GM23338 (cell line): ENCODE data around the gene CYB5A. TPM values are rescaled to one million over a fixed set of nuclear protein-coding genes. Genes with fewer than 3 reads are reported as not detected.

Experiments used
- ATAC-seq: fragments of 200-7000 bp; cut with Tn5 transposase; 3 replicates; pipeline ENCODE4 v1.9.1; 2020
- DNase-seq: peaks from one replicate; pipeline ENCODE4 v3.0.0-alpha.2; 2015; ENCODE audit warnings: low spot score
- H2AFZ ChIP-seq: fragments of 200-600 bp; sonication (generic); 2 replicates; pipeline ENCODE4 v1.8.0; 2016; ENCODE audit warnings: antibody characterized with exemption, mild to moderate bottlenecking, moderate library complexity
- H3F3A ChIP-seq: fragments of 200-600 bp; sonication (generic); replicated peaks from 2 replicates; pipeline ENCODE4 v1.8.0; 2017; ENCODE audit warnings: antibody characterized with exemption, mixed run types, low read depth
- H3K27ac ChIP-seq: fragments of 200-600 bp; sonication (generic); 2 replicates; pipeline ENCODE4 v1.6.1; 2016; ENCODE audit warnings: low read depth
- H3K27me3 ChIP-seq: fragments of 200-600 bp; sonication (generic); 2 replicates; pipeline ENCODE4 v1.8.0; 2016; ENCODE audit warnings: mild to moderate bottlenecking, mixed run types, moderate library complexity; ENCODE audit not compliant: insufficient read depth
- H3K36me3 ChIP-seq: fragments of 200-600 bp; sonication (generic); 2 replicates; pipeline ENCODE4 v1.8.0; 2016; ENCODE audit warnings: mild to moderate bottlenecking; ENCODE audit not compliant: insufficient read depth
- H3K4me1 ChIP-seq: fragments of 200-600 bp; sonication (generic); 2 replicates; pipeline ENCODE4 v1.8.0; 2016; ENCODE audit warnings: mild to moderate bottlenecking, moderate library complexity; ENCODE audit not compliant: insufficient read depth
- H3K4me2 ChIP-seq: fragments of 200-600 bp; sonication (generic); 2 replicates; pipeline ENCODE4 v1.7.1; 2017; ENCODE audit warnings: mixed run types
- H3K4me3 ChIP-seq: fragments of 200-600 bp; sonication (generic); 2 replicates; pipeline ENCODE4 v1.6.1; 2016; ENCODE audit warnings: mixed run types
- H3K79me2 ChIP-seq: fragments of 200-600 bp; sonication (generic); replicated peaks from 2 replicates; pipeline ENCODE4 v1.8.0; 2017; ENCODE audit warnings: mild to moderate bottlenecking; ENCODE audit not compliant: insufficient read depth
- H3K9me2 ChIP-seq: fragments of 200-600 bp; sonication (generic); 2 replicates; pipeline ENCODE4 v1.8.0; 2017; ENCODE audit not compliant: insufficient read depth
- H4K20me1 ChIP-seq: fragments of 200-600 bp; sonication (generic); replicated peaks from 2 replicates; pipeline ENCODE4 v1.8.0; 2017; ENCODE audit warnings: mild to moderate bottlenecking; ENCODE audit not compliant: insufficient read depth
- H3K27ac Mint-ChIP-seq: 2 replicates; pipeline ENCODE4 v1.8.0; 2020; ENCODE audit warnings: inconsistent platforms, mild to moderate bottlenecking, moderate library complexity, mixed read lengths
- H3K27me3 Mint-ChIP-seq: 3 replicates; pipeline ENCODE4 v1.8.0; 2022; ENCODE audit warnings: low read depth, mild to moderate bottlenecking, moderate library complexity, mixed read lengths, inconsistent platforms; ENCODE audit not compliant: insufficient read depth, poor library complexity
- H3K36me3 Mint-ChIP-seq: 3 replicates; pipeline ENCODE4 v1.8.0; 2021; ENCODE audit warnings: low read depth, mild to moderate bottlenecking, inconsistent platforms, moderate library complexity, mixed read lengths
- H3K4me1 Mint-ChIP-seq: 3 replicates; pipeline ENCODE4 v1.8.0; 2020; ENCODE audit warnings: mild to moderate bottlenecking, inconsistent platforms, mixed read lengths
- H3K4me3 Mint-ChIP-seq: 3 replicates; pipeline ENCODE4 v1.8.0; 2021; ENCODE audit warnings: moderate library complexity, mild to moderate bottlenecking, inconsistent platforms, mixed read lengths
- H3K9me3 Mint-ChIP-seq: 3 replicates; pipeline ENCODE4 v1.8.0; 2020; ENCODE audit warnings: moderate library complexity, mild to moderate bottlenecking, inconsistent platforms, mixed read lengths
- CREB1 ChIP-seq: fragments of 250-450 bp; sonication (Bioruptor Pico); IDR thresholded peaks from 2 replicates; pipeline ENCODE4 v1.5.0; 2020; ENCODE audit warnings: low read depth, mild to moderate bottlenecking, moderate library complexity
- EZH2 ChIP-seq: fragments of 200-600 bp; sonication (generic); IDR thresholded peaks from one replicate; pipeline ENCODE4 v1.8.0; 2017; ENCODE audit warnings: antibody characterized with exemption, mild to moderate bottlenecking, low read depth; ENCODE audit not compliant: unreplicated experiment
- EZH2phosphoT487 ChIP-seq: fragments of 200-600 bp; sonication (generic); IDR thresholded peaks from one replicate; pipeline ENCODE4 v1.8.1; 2018; ENCODE audit warnings: antibody characterized with exemption; ENCODE audit not compliant: unreplicated experiment
- JUNB ChIP-seq: IDR thresholded peaks from one replicate; pipeline ENCODE4 v1.6.1; 2016; ENCODE audit warnings: antibody characterized with exemption; ENCODE audit not compliant: unreplicated experiment
- POLR2AphosphoS5 ChIP-seq: IDR thresholded peaks from 2 replicates; pipeline ENCODE4 v1.6.1; 2016; ENCODE audit warnings: antibody characterized with exemption, low read depth
- STAT1 ChIP-seq: IDR thresholded peaks from one replicate; pipeline ENCODE4 v1.6.1; 2016; ENCODE audit warnings: antibody characterized with exemption; ENCODE audit not compliant: unreplicated experiment
- ZNF114 ChIP-seq: fragments of 250-450 bp; sonication (Bioruptor Pico); IDR thresholded peaks from 2 replicates; pipeline ENCODE4 v1.5.0; 2020; ENCODE audit warnings: mild to moderate bottlenecking, moderate library complexity
- ZNF331 ChIP-seq: fragments of 250-450 bp; sonication (Bioruptor Pico); IDR thresholded peaks from 2 replicates; pipeline ENCODE4 v1.5.0; 2020; ENCODE audit warnings: low read depth, mild to moderate bottlenecking, moderate library complexity
- polyA plus RNA-seq: library from polyadenylated mRNA; unstranded; fragments of >200 nt; fragmentation: Nextera tagmentation; extraction: Ambion mirVana; gene quantifications from 2 replicates; pipeline ENCODE4 v1.2.1, GENCODE V29; 2016
- total RNA-seq: library from RNA; depleted of rRNA; stranded (reverse); fragments of >200 nt; shearing (Covaris generic); gene quantifications from 2 replicates; pipeline ENCODE4 v1.2.3, GENCODE V29; 2014
- TF ChIP-seq, protein P1 (sequence below): IDR thresholded peaks from one replicate; pipeline ENCODE4 v1.6.1; 2018; ENCODE audit warnings: antibody characterized with exemption; ENCODE audit not compliant: unreplicated experiment
- TF ChIP-seq, protein P2 (sequence below): IDR thresholded peaks from 2 replicates; pipeline ENCODE4 v1.6.1; 2016; ENCODE audit warnings: antibody characterized with exemption
- TF ChIP-seq, protein P3 (sequence below), 2 experiments: fragments of 200-600 bp in 1 of 2; sonication (generic) in 1 of 2; conservative IDR thresholded peaks; 2 replicates each; pipeline versions ENCODE4 v1.5.1 to v1.6.1; 2016 to 2017; ENCODE audit warnings: antibody characterized with exemption in 2 of 2, low read depth in 2 of 2, mild to moderate bottlenecking in 2 of 2, moderate library complexity in 1 of 2

Gene CYB5A
- total and polyA plus RNA-seq, 2 experiments from 2014 or later, result 136 to 283 TPM

DNA sequence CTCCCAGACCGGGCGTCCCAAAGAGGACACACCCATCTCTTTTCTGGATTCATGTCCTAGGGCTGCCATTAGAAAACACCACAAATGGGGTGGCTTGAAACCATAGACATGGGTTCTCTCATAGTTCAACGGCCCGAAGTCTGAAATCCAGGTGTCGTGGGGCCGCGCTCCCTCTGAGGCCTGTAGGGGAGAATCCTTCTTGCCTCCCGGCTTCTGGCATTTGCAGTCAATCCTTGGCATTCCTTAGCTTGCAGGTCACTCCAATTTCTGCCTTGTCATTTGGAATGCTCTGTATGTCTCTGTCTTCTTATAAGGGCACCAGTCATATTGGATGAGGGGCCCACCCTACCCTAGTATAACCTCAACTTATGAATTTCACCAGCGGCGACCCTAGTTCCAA is 65.1 kb downstream of the CYB5A start (continued):
- TF ChIP-seq, protein P1, sequence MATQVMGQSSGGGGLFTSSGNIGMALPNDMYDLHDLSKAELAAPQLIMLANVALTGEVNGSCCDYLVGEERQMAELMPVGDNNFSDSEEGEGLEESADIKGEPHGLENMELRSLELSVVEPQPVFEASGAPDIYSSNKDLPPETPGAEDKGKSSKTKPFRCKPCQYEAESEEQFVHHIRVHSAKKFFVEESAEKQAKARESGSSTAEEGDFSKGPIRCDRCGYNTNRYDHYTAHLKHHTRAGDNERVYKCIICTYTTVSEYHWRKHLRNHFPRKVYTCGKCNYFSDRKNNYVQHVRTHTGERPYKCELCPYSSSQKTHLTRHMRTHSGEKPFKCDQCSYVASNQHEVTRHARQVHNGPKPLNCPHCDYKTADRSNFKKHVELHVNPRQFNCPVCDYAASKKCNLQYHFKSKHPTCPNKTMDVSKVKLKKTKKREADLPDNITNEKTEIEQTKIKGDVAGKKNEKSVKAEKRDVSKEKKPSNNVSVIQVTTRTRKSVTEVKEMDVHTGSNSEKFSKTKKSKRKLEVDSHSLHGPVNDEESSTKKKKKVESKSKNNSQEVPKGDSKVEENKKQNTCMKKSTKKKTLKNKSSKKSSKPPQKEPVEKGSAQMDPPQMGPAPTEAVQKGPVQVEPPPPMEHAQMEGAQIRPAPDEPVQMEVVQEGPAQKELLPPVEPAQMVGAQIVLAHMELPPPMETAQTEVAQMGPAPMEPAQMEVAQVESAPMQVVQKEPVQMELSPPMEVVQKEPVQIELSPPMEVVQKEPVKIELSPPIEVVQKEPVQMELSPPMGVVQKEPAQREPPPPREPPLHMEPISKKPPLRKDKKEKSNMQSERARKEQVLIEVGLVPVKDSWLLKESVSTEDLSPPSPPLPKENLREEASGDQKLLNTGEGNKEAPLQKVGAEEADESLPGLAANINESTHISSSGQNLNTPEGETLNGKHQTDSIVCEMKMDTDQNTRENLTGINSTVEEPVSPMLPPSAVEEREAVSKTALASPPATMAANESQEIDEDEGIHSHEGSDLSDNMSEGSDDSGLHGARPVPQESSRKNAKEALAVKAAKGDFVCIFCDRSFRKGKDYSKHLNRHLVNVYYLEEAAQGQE, result no peak
- no peak for TF ChIP-seq POLR2AphosphoS5
- TF ChIP-seq, protein P2, sequence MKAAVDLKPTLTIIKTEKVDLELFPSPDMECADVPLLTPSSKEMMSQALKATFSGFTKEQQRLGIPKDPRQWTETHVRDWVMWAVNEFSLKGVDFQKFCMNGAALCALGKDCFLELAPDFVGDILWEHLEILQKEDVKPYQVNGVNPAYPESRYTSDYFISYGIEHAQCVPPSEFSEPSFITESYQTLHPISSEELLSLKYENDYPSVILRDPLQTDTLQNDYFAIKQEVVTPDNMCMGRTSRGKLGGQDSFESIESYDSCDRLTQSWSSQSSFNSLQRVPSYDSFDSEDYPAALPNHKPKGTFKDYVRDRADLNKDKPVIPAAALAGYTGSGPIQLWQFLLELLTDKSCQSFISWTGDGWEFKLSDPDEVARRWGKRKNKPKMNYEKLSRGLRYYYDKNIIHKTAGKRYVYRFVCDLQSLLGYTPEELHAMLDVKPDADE, result no peak

GRCh38 chr18:74226156-74226555 is 65.6 kb downstream of the CYB5A start:
- H3K4me2 ChIP-seq, result no peak overlapping the region
- H3F3A ChIP-seq, result no peaks in the 10 kb centered on the region
- DNase-seq (no peak), ATAC-seq (no peak)
- Mint-ChIP-seq H3K4me3 (no peak overlapping the region), H3K36me3 (no peaks in the 10 kb centered on the region), H3K4me1 (no peaks in the 10 kb centered on the region), H3K9me3 (no peaks in the 10 kb centered on the region; the same call in 2 of the 3 replicates), H3K27me3 (peaks cover 2% of the 10 kb centered on the region), H3K27ac (no peak overlapping the region)
- H3K27me3 ChIP-seq, result no peaks in the 10 kb centered on the region
- H3K4me3 ChIP-seq, result no peak overlapping the region
- H3K27ac ChIP-seq, result no peak overlapping the region
- H4K20me1 ChIP-seq, result no peaks in the 10 kb centered on the region
- no peaks in the 10 kb centered on the region for H3K36me3 ChIP-seq
- H3K4me1 ChIP-seq, result no peaks in the 10 kb centered on the region
- no peaks in the 10 kb centered on the region for H3K79me2 ChIP-seq
- no peak overlapping the region for H2AFZ ChIP-seq
- H3K9me2 ChIP-seq, result no peaks in the 10 kb centered on the region
- TF ChIP-seq JUNB (no peak), CREB1 (CRISPR knock-in tag) (no peak), EZH2phosphoT487 (no peak), ZNF331 (CRISPR knock-in tag) (no peak), ZNF114 (CRISPR knock-in tag) (no peak), POLR2AphosphoS5 (no peak), EZH2 (no peak), STAT1 (no peak)
- TF ChIP-seq, protein P3, sequence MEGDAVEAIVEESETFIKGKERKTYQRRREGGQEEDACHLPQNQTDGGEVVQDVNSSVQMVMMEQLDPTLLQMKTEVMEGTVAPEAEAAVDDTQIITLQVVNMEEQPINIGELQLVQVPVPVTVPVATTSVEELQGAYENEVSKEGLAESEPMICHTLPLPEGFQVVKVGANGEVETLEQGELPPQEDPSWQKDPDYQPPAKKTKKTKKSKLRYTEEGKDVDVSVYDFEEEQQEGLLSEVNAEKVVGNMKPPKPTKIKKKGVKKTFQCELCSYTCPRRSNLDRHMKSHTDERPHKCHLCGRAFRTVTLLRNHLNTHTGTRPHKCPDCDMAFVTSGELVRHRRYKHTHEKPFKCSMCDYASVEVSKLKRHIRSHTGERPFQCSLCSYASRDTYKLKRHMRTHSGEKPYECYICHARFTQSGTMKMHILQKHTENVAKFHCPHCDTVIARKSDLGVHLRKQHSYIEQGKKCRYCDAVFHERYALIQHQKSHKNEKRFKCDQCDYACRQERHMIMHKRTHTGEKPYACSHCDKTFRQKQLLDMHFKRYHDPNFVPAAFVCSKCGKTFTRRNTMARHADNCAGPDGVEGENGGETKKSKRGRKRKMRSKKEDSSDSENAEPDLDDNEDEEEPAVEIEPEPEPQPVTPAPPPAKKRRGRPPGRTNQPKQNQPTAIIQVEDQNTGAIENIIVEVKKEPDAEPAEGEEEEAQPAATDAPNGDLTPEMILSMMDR (conservative IDR thresholded peaks at IDR 0.05; ENCODE audit: low read depth in 2 of 2), result no peak
- TF ChIP-seq, protein P2, result no peak
- TF ChIP-seq, protein P1, result no peak
